ENCODE measurements around the gene ATG4D. TPM values are rescaled to one million over a fixed set of nuclear protein-coding genes. Genes with fewer than 3 reads are reported as not detected.
A peak's percentile ranks its signal among the peaks of the same experiment; 100 is the strongest.

ATG4D gene
- total and polyA plus RNA-seq, 10 of the 15 experiments (the other 5 are each of a cell fraction or from before 2014, with no cell fraction given) = 0.39 to 28.7 (median 13.4) TPM

- TF ChIP-seq REST (IDR thresholded peaks at IDR 0.05; ENCODE audit: low read depth, low read length) (no peak), ATF3 (IDR thresholded peaks at IDR 0.05; ENCODE audit: borderline replicate concordance, extremely low read depth, low read depth, low read length) (no peak), TAF1 (IDR thresholded peaks at IDR 0.05; ENCODE audit: borderline replicate concordance, low read depth, low read length) (peak; percentile 94), ZBTB40 (IDR thresholded peaks at IDR 0.05; ENCODE audit: borderline replicate concordance) (no peak), MEF2A (IDR thresholded peaks at IDR 0.05; ENCODE audit: insufficient read depth, low read depth, low read length) (no peak), CTCF (IDR thresholded peaks at IDR 0.05 in 2 of 3, conservative IDR thresholded peaks at IDR 0.05 in 1 of 3; ENCODE audit: control insufficient read depth in 2 of 3, extremely low read depth in 1 of 3, insufficient read depth in 1 of 3, low read depth in 3 of 3, low read length in 3 of 3) (no peak), SUPT20H (IDR thresholded peaks at IDR 0.05; ENCODE audit: borderline replicate concordance, control insufficient read depth, low read depth, low read length) (no peak), CBFB (IDR thresholded peaks at IDR 0.05; ENCODE audit: low read depth) (no peak), BHLHE40 (IDR thresholded peaks at IDR 0.05; ENCODE audit: borderline replicate concordance in 1 of 2, low read depth in 2 of 2, low read length in 1 of 2) (peak in 1 of 2 experiments; percentile 16; a peak in 2 of 4 replicates), E4F1 (IDR thresholded peaks at IDR 0.05; ENCODE audit: borderline replicate concordance, partially characterized antibody) (no peak), CHD2 (IDR thresholded peaks at IDR 0.05; ENCODE audit: borderline replicate concordance, low read depth, low read length) (no peak), ETV6 (conservative IDR thresholded peaks at IDR 0.05 in 1 of 2, IDR thresholded peaks at IDR 0.05 in 1 of 2; ENCODE audit: borderline replicate concordance in 1 of 2, low read depth in 1 of 2) (no peak), PML (IDR thresholded peaks at IDR 0.05; ENCODE audit: low read length) (no peak), HCFC1 (IDR thresholded peaks at IDR 0.05; ENCODE audit: low read length) (no peak)
Observed at GRCh38 chr19:10543420-10544241, at the start of gene ATG4D (continued).

Data from GM12878 (cell line).